RWPE2 (cell line): ENCODE data around the gene CACNB3.

Experiments
- ATAC-seq: fragments of 200-7000 bp; cut with Tn5 transposase; 3 replicates; pipeline ENCODE4 v1.9.1; 2021; ENCODE audit warnings: low read depth
- DNase-seq: peaks from one replicate; pipeline ENCODE4 v3.0.0-alpha.2; 2020; ENCODE audit warnings: low spot score
- H3K27ac ChIP-seq: fragments of 450-650 bp; 2 replicates; pipeline ENCODE4 v1.5.1; 2017; ENCODE audit warnings: mild to moderate bottlenecking; ENCODE audit not compliant: poor library complexity, severe bottlenecking
- H3K27me3 ChIP-seq: fragments of 250-450 bp; sonication (Bioruptor Pico); 2 replicates; pipeline ENCODE4 v1.5.1; 2021; ENCODE audit warnings: mild to moderate bottlenecking, moderate library complexity; ENCODE audit not compliant: insufficient read depth, poor library complexity, severe bottlenecking
- H3K36me3 ChIP-seq: fragments of 250-450 bp; sonication (Bioruptor Pico); 2 replicates; pipeline ENCODE4 v1.5.1; 2020; ENCODE audit warnings: low read depth, mild to moderate bottlenecking, moderate library complexity
- H3K4me1 ChIP-seq: fragments of 250-450 bp; sonication (Bioruptor Pico); 2 replicates; pipeline ENCODE4 v1.5.1; 2021; ENCODE audit warnings: mild to moderate bottlenecking, moderate library complexity; ENCODE audit not compliant: insufficient read depth, poor library complexity, severe bottlenecking
- H3K4me3 ChIP-seq: fragments of 250-450 bp; sonication (Bioruptor Pico); 2 replicates; pipeline ENCODE4 v1.5.1; 2021; ENCODE audit warnings: mild to moderate bottlenecking, moderate library complexity; ENCODE audit not compliant: severe bottlenecking
- H3K9me3 ChIP-seq: fragments of 250-450 bp; sonication (Bioruptor Pico); 2 replicates; pipeline ENCODE4 v1.5.1; 2021; ENCODE audit warnings: mild to moderate bottlenecking, moderate library complexity; ENCODE audit not compliant: severe bottlenecking
- TF ChIP-seq, protein P1 (sequence below): fragments of 450-650 bp; IDR thresholded peaks from one replicate; pipeline ENCODE4 v1.5.1; 2017; ENCODE audit warnings: mild to moderate bottlenecking, moderate library complexity; ENCODE audit not compliant: poor library complexity, severe bottlenecking

The CACNB3 gene

DNA sequence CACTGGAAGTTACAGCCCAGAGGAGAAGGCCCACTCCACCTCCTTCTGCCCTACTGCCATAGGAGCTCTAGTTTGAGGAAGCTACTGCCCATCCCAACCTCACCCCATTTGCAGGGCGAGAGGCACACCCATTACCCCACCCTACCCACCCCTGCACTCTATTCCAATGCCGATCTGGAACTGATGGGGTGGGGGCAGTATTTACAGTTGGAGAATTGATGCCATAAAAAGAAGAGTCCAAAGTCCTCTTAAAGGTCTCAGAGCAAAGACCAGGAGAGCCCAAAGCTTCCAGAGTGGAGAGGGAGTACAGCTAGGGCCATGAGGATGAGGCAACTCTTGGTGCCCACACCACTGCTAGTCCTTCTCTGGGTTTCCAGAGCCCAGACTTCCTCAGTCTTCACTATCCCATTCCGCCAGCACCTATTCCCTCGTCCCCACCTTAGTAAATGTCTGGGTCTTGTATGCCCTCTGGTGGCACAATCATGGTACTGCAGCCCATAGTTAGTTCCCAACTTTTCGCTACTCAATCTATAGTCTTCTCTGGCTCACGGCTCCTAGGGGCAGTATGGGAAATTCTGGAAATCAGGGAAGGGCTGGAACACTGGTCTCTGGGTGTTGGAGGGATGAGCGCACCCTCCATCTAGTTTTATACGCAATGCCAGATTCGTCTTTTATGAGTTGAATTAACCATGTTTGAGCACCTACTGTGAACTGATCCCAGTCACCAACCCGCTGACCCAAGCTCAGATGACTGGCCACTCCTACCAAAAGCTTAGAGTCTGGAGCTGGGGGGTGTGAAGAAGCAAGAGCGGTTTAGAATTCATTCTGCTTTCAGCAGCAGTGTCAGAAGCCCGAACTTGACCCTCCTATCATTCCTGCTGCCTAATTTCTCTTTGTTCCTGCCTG, 22.5 kb upstream of the CACNB3 start:
- TF ChIP-seq, protein P1, sequence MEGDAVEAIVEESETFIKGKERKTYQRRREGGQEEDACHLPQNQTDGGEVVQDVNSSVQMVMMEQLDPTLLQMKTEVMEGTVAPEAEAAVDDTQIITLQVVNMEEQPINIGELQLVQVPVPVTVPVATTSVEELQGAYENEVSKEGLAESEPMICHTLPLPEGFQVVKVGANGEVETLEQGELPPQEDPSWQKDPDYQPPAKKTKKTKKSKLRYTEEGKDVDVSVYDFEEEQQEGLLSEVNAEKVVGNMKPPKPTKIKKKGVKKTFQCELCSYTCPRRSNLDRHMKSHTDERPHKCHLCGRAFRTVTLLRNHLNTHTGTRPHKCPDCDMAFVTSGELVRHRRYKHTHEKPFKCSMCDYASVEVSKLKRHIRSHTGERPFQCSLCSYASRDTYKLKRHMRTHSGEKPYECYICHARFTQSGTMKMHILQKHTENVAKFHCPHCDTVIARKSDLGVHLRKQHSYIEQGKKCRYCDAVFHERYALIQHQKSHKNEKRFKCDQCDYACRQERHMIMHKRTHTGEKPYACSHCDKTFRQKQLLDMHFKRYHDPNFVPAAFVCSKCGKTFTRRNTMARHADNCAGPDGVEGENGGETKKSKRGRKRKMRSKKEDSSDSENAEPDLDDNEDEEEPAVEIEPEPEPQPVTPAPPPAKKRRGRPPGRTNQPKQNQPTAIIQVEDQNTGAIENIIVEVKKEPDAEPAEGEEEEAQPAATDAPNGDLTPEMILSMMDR: peak; percentile 87
- peak; percentile 83 for ATAC-seq

DNA sequence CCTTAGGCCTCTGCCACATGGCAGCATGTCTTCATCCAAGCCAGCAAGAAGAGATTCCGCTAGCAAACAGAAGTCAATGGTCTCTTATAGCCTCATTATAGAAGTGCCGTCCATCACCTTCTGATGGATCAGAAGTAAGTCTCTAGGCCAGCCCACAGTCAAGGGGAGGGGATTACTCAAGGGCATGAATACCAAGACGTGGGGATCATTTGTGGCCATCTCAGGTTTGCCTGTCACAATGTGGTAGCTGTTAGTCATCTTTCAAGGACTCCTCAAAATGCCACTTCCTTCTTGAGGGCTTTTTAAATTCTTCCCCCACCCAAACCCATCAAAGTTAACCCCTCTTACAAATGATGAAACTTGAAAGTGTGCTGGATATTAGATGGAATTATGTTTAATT, 21.3 kb upstream of the CACNB3 start:
- no peaks in the 10 kb centered on the region for H3K27me3 ChIP-seq
- H3K4me3 ChIP-seq: no peak overlapping the region
- H3K9me3 ChIP-seq: no peaks in the 10 kb centered on the region
- no peak overlapping the region for H3K27ac ChIP-seq
- DNase-seq: no peak
- H3K4me1 ChIP-seq: no peaks in the 10 kb centered on the region
- TF ChIP-seq, protein P1: no peak
- no peaks in the 10 kb centered on the region for H3K36me3 ChIP-seq
- no peak for ATAC-seq

More for the DNA sequence above, 22.5 kb upstream of the CACNB3 start:
- no peaks in the 10 kb centered on the region for H3K36me3 ChIP-seq
- DNase-seq: no peak
- H3K9me3 ChIP-seq: no peaks in the 10 kb centered on the region
- no peak overlapping the region for H3K27ac ChIP-seq
- H3K27me3 ChIP-seq: no peaks in the 10 kb centered on the region
- no peak overlapping the region for H3K4me3 ChIP-seq
- H3K4me1 ChIP-seq: no peaks in the 10 kb centered on the region

DNA sequence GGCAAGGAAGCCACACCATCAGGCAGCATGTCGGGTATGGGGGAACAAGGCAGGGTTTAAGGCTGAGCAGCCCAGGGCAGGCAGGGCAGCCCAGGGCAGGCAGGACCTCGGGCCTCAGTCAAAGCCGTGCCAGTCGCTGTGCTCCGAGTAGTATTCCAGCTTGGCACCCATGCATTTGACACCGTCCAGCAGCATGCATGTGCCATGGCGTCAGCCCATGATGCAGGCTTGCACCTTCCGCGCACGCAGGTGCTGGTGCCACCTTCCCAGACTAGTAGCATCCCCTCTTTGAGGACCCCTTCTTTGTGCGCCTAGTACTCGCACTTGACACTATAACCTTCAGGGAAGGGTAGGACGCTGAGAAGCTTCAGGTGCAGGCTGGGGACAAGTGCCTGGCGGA, 17.8 kb upstream of the CACNB3 start:
- TF ChIP-seq, protein P1: no peak
- Histone ChIP-seq H3K4me3 (no peak overlapping the region), H3K9me3 (no peaks in the 10 kb centered on the region), H3K27me3 (no peaks in the 10 kb centered on the region), H3K36me3 (no peaks in the 10 kb centered on the region), H3K4me1 (no peaks in the 10 kb centered on the region), H3K27ac (no peak overlapping the region)
- ATAC-seq (no peak), DNase-seq (no peak)

DNA sequence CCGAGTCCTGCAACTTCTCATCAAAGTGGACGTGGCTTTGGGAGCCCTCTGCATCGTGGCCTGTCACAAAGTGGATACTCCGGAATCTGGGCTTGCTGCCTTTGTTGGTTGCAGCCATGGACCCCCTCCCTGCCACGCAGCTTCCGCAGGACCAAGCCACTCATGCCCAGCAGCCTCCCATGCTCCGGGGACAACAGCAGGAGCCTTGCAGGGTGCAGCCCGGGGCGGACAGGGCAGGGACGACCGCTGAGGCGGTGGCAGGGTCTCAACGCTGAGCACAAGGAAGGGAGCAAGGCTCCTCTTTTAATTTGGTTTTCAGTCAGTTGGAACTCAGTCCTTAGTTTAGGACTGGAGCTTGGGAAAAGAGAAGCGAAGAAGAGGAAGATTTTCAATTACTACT, 17.3 kb upstream of the CACNB3 start:
- Histone ChIP-seq H3K27ac (no peak overlapping the region), H3K36me3 (no peaks in the 10 kb centered on the region), H3K4me3 (no peak overlapping the region), H3K9me3 (no peaks in the 10 kb centered on the region), H3K27me3 (no peaks in the 10 kb centered on the region), H3K4me1 (no peaks in the 10 kb centered on the region)
- TF ChIP-seq, protein P1: no peak
- DNase-seq (no peak), ATAC-seq (no peak)

DNA sequence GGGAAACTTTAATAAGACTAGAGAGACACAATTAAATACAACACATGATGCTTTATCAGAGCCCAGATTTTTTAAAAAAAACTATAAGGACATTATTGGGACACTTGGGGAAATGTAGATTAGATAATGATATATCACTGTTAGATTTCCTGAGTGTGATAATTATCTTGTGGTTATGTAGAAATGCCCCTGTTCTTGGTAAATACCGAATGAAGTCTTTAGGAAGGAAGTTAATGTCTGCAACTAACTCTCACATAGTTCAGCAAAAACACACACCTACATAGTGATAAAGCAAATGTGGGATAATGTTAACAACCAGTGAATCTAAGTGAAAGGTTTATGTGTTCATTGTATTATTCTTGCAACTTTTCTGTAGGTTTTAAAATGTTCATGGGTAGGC, 14.6 kb upstream of the CACNB3 start:
- H3K4me3 ChIP-seq: no peak overlapping the region
- H3K9me3 ChIP-seq: no peaks in the 10 kb centered on the region
- H3K27me3 ChIP-seq: no peaks in the 10 kb centered on the region
- H3K4me1 ChIP-seq: no peaks in the 10 kb centered on the region
- DNase-seq (no peak), ATAC-seq (no peak)
- TF ChIP-seq, protein P1: no peak
- H3K27ac ChIP-seq: no peak overlapping the region
- H3K36me3 ChIP-seq: no peaks in the 10 kb centered on the region
